Peyer's patch (tissue), 4 donors: ENCODE data around the gene RAET1G.

Experiments used
- CTCF ChIP-seq, 6 experiments: fragments of 450-650 bp in 4 of 6; fragments of 200-600 bp in 2 of 6; sonication (generic) in 1 of 6; IDR thresholded peaks; one replicate each; pipeline ENCODE4 v1.5.1; 2017 to 2019; ENCODE audit warnings: antibody characterized with exemption in 6 of 6, mild to moderate bottlenecking in 3 of 6, moderate library complexity in 1 of 6
- POLR2A ChIP-seq, 2 donors: fragments of 450-650 bp; IDR thresholded peaks; one replicate each; pipeline ENCODE4 v1.5.1; 2017; ENCODE audit warnings: antibody characterized with exemption in 2 of 2, mild to moderate bottlenecking in 2 of 2, moderate library complexity in 2 of 2

GRCh38 chr6:149881860-149882259 is 41.1 kb downstream of the RAET1G start:
- TF ChIP-seq POLR2A (IDR thresholded peaks at IDR 0.05) (no peak), CTCF (IDR thresholded peaks at IDR 0.05) (no peak)
